Neural cell (in vitro differentiated cells): ENCODE measurements around the gene KRT86.

Source experiments
- CTCF ChIP-seq: fragments of 450-650 bp; IDR thresholded peaks from 2 replicates; pipeline ENCODE4 v1.5.1; 2014; ENCODE audit warnings: antibody characterized with exemption, mild to moderate bottlenecking, moderate library complexity; ENCODE audit not compliant: poor library complexity, severe bottlenecking
- EP300 ChIP-seq: fragments of 450-650 bp; conservative IDR thresholded peaks from 2 replicates; pipeline ENCODE4 v1.6.1; 2014; ENCODE audit warnings: antibody characterized with exemption, mild to moderate bottlenecking, moderate library complexity; ENCODE audit not compliant: poor library complexity, severe bottlenecking
- EZH2 ChIP-seq: fragments of 200-600, 300-800 bp; shearing (Covaris generic), sonication (generic); IDR thresholded peaks from 2 replicates; pipeline ENCODE4 v1.6.1; 2014; ENCODE audit warnings: antibody characterized with exemption, low read length, borderline replicate concordance, mild to moderate bottlenecking; ENCODE audit not compliant: insufficient read depth, poor library complexity, severe bottlenecking
- POLR2AphosphoS5 ChIP-seq: IDR thresholded peaks from 2 replicates; pipeline ENCODE4 v1.6.1; 2012
- RAD21 ChIP-seq: fragments of 450-650 bp; conservative IDR thresholded peaks from 2 replicates; pipeline ENCODE4 v1.6.1; 2014; ENCODE audit warnings: antibody characterized with exemption, mild to moderate bottlenecking, moderate library complexity
- REST ChIP-seq: IDR thresholded peaks from 2 replicates; pipeline ENCODE4 v1.6.1; 2012; ENCODE audit warnings: borderline replicate concordance
- SMC3 ChIP-seq: fragments of 450-650 bp; conservative IDR thresholded peaks from 2 replicates; pipeline ENCODE4 v1.6.1; 2014; ENCODE audit warnings: antibody characterized with exemption, mild to moderate bottlenecking, moderate library complexity; ENCODE audit not compliant: poor library complexity

GRCh38 chr12:52285172-52285745 is 10.8 kb downstream of the KRT86 start:
- no peak for TF ChIP-seq CTCF
- no peak for TF ChIP-seq EP300
- TF ChIP-seq EZH2: no peak
- TF ChIP-seq POLR2AphosphoS5: no peak
- no peak for TF ChIP-seq REST
- no peak for TF ChIP-seq SMC3
- TF ChIP-seq RAD21: no peak
